K562 (cell line): Measurements from ENCODE around the gene ACY1. TPM values are rescaled to one million over a fixed set of nuclear protein-coding genes. Genes with fewer than 3 reads are reported as not detected.

Experiments
- CAMTA2 ChIP-seq: fragments of 250-450 bp; sonication (Bioruptor Pico); conservative IDR thresholded peaks from 2 replicates; pipeline ENCODE4 v1.5.1; 2022
- CBX1 ChIP-seq: sonication (generic); IDR thresholded peaks from 2 replicates; pipeline ENCODE4 v1.6.1; 2016; ENCODE audit warnings: antibody characterized with exemption, low read depth, mild to moderate bottlenecking
- CHD1 ChIP-seq: fragments of 200-600 bp; sonication (generic); IDR thresholded peaks from one replicate; pipeline ENCODE4 v1.6.1; 2012; ENCODE audit warnings: mild to moderate bottlenecking, moderate library complexity, low read length, inconsistent platforms
- E2F5 ChIP-seq: sonication (generic); formaldehyde crosslinking; IDR thresholded peaks from 2 replicates; pipeline ENCODE4 v1.8.0; 2022; ENCODE audit warnings: mild to moderate bottlenecking, missing genetic modification reagents
- LEF1 ChIP-seq: fragments of 450-650 bp; IDR thresholded peaks from 2 replicates; pipeline ENCODE4 v1.6.1; 2016; ENCODE audit warnings: mild to moderate bottlenecking
- MAFF ChIP-seq: IDR thresholded peaks from 2 replicates; pipeline ENCODE4 v1.6.1; 2012; ENCODE audit warnings: low read length, improper control_type of control experiment
- NCOA1 ChIP-seq: fragments of 450-650 bp; IDR thresholded peaks from 2 replicates; pipeline ENCODE4 v1.6.1; 2016; ENCODE audit warnings: low read depth
- ZNF644 ChIP-seq: fragments of 200-800 bp; sonication (Bioruptor generic); IDR thresholded peaks from 2 replicates; pipeline ENCODE4 v1.6.1; 2016; ENCODE audit warnings: low read depth, missing genetic modification characterization, missing compliant biosample characterization
- ZNF696 ChIP-seq: fragments of 250-450 bp; sonication (Bioruptor Pico); conservative IDR thresholded peaks from 2 replicates; pipeline ENCODE4 v1.4.0; 2020; ENCODE audit warnings: mild to moderate bottlenecking, moderate library complexity
- ZSCAN32 ChIP-seq: fragments of 450-650 bp; formaldehyde crosslinking; IDR thresholded peaks from 2 replicates; pipeline ENCODE4 v1.4.0; 2020; ENCODE audit warnings: mild to moderate bottlenecking, moderate library complexity
- polyA plus RNA-seq, 8 experiments: library from polyadenylated mRNA; depleted of rRNA in 4 of 8; stranded (reverse) in 5 of 8; unstranded in 3 of 8; fragments of >200 nt; fragmentation: Nextera tagmentation in 2 of 8; fragmentation: Illumina TruSeq in 1 of 8; extraction: Ambion mirVana in 2 of 8; extraction: Trizol in 1 of 8; gene quantifications; 2 replicates each; pipeline versions ENCODE4 v1.2.1 to v1.2.3, GENCODE V29; 2011 to 2014; ENCODE audit warnings: inconsistent platforms in 1 of 8, missing spikeins in 1 of 8
- total RNA-seq, 7 experiments: library from RNA; depleted of rRNA in 6 of 7; stranded (reverse); fragments of >200 nt in 6 of 7; fragmentation: Illumina TruSeq in 2 of 7; extraction: Trizol in 2 of 7; gene quantifications; 2 replicates each; pipeline versions ENCODE4 v1.2.1 to v1.2.3, GENCODE V29; 2011 to 2021; ENCODE audit warnings: low replicate concordance in 1 of 7
- TF ChIP-seq, protein P1 (sequence below): fragments of 250-450 bp; sonication (Bioruptor Pico); IDR thresholded peaks from 2 replicates; pipeline ENCODE4 v1.5.0; 2021; ENCODE audit warnings: mild to moderate bottlenecking, borderline replicate concordance
- TF ChIP-seq, protein P2 (sequence below): sonication (generic); formaldehyde crosslinking; IDR thresholded peaks from 2 replicates; pipeline ENCODE4 v1.8.0; 2023; ENCODE audit warnings: mild to moderate bottlenecking, missing genetic modification reagents
- TF ChIP-seq, protein P3 (sequence below), 2 experiments: fragments of 450-650 bp in 1 of 2; sonication (generic) in 1 of 2; formaldehyde crosslinking; conservative IDR thresholded peaks; 2 replicates each; pipeline versions ENCODE4 v1.4.0 to v1.8.1; 2020 to 2022; ENCODE audit warnings: mild to moderate bottlenecking in 1 of 2, missing genetic modification reagents in 1 of 2
- TF ChIP-seq, protein P4 (sequence below): fragments of 200-800 bp; sonication (Bioruptor generic); IDR thresholded peaks from 2 replicates; pipeline ENCODE4 v1.6.1; 2016; ENCODE audit warnings: missing genetic modification characterization, missing compliant biosample characterization

Gene ACY1
- total and polyA plus RNA-seq, 9 of the 15 experiments (the other 6 are each of a cell fraction or from before 2014, with no cell fraction given): 70.7 to 195 (median 123) TPM

DNA sequence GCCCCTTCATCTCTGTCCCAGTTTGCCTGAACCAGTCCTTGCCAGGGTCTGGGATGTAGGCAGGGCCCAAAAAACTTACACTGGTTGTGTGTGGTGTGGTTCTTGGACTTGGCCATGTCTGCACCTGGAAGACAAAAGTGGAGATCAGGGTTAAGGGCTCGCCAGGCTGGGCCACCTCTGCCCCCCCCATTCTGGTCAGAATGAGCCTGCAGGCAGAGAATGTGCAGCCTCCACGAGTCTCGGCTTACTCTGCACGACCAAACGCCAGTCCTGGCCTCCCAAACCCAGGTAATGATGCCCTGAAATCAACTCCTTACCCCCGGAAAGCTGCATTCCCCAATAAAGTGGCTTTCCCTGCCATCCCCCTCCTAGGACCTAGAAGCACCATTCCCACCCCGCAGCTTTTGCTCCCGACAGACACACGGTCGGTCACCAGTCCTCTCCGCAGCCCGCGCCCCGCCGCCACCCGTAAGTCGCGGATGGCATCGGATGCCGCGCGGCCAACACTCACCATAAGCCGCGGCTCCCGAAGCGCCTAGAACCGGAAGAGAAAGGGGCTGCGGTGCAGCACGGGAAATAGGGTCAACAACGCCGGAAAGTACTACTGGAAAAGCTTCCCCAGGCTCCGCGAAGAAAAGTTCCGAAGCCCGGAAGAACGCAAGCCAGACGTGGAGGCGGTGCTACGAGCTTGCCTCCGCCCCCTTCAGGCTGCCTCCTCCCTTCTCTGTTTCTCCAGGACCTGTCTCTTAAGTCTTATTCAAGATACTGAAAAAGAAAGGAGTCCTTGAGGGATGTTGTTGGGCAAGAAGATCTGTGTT lies 12.2 kb downstream of the ACY1 start, which contains the start of gene RPL29 (continued):
- TF ChIP-seq, protein P1, sequence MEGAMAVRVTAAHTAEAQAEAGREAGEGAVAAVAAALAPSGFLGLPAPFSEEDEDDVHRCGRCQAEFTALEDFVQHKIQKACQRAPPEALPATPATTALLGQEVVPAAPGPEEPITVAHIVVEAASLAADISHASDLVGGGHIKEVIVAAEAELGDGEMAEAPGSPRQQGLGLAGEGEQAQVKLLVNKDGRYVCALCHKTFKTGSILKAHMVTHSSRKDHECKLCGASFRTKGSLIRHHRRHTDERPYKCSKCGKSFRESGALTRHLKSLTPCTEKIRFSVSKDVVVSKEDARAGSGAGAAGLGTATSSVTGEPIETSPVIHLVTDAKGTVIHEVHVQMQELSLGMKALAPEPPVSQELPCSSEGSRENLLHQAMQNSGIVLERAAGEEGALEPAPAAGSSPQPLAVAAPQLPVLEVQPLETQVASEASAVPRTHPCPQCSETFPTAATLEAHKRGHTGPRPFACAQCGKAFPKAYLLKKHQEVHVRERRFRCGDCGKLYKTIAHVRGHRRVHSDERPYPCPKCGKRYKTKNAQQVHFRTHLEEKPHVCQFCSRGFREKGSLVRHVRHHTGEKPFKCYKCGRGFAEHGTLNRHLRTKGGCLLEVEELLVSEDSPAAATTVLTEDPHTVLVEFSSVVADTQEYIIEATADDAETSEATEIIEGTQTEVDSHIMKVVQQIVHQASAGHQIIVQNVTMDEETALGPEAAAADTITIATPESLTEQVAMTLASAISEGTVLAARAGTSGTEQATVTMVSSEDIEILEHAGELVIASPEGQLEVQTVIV (CRISPR knock-in tag): no peak
- no peak for TF ChIP-seq LEF1
- TF ChIP-seq, protein P2, sequence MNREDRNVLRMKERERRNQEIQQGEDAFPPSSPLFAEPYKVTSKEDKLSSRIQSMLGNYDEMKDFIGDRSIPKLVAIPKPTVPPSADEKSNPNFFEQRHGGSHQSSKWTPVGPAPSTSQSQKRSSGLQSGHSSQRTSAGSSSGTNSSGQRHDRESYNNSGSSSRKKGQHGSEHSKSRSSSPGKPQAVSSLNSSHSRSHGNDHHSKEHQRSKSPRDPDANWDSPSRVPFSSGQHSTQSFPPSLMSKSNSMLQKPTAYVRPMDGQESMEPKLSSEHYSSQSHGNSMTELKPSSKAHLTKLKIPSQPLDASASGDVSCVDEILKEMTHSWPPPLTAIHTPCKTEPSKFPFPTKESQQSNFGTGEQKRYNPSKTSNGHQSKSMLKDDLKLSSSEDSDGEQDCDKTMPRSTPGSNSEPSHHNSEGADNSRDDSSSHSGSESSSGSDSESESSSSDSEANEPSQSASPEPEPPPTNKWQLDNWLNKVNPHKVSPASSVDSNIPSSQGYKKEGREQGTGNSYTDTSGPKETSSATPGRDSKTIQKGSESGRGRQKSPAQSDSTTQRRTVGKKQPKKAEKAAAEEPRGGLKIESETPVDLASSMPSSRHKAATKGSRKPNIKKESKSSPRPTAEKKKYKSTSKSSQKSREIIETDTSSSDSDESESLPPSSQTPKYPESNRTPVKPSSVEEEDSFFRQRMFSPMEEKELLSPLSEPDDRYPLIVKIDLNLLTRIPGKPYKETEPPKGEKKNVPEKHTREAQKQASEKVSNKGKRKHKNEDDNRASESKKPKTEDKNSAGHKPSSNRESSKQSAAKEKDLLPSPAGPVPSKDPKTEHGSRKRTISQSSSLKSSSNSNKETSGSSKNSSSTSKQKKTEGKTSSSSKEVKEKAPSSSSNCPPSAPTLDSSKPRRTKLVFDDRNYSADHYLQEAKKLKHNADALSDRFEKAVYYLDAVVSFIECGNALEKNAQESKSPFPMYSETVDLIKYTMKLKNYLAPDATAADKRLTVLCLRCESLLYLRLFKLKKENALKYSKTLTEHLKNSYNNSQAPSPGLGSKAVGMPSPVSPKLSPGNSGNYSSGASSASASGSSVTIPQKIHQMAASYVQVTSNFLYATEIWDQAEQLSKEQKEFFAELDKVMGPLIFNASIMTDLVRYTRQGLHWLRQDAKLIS (CRISPR knock-in tag): peak; percentile 84
- TF ChIP-seq, protein P3, sequence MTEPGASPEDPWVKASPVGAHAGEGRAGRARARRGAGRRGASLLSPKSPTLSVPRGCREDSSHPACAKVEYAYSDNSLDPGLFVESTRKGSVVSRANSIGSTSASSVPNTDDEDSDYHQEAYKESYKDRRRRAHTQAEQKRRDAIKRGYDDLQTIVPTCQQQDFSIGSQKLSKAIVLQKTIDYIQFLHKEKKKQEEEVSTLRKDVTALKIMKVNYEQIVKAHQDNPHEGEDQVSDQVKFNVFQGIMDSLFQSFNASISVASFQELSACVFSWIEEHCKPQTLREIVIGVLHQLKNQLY (CRISPR knock-in tag; conservative IDR thresholded peaks at IDR 0.05): no peak
- no peak for TF ChIP-seq CAMTA2 (CRISPR knock-in tag)
- TF ChIP-seq ZNF644 (tag): no peak
- no peak for TF ChIP-seq ZSCAN32 (CRISPR knock-in tag)
- TF ChIP-seq CHD1: no peak
- peak; percentile 97 for TF ChIP-seq NCOA1
- TF ChIP-seq, protein P4, sequence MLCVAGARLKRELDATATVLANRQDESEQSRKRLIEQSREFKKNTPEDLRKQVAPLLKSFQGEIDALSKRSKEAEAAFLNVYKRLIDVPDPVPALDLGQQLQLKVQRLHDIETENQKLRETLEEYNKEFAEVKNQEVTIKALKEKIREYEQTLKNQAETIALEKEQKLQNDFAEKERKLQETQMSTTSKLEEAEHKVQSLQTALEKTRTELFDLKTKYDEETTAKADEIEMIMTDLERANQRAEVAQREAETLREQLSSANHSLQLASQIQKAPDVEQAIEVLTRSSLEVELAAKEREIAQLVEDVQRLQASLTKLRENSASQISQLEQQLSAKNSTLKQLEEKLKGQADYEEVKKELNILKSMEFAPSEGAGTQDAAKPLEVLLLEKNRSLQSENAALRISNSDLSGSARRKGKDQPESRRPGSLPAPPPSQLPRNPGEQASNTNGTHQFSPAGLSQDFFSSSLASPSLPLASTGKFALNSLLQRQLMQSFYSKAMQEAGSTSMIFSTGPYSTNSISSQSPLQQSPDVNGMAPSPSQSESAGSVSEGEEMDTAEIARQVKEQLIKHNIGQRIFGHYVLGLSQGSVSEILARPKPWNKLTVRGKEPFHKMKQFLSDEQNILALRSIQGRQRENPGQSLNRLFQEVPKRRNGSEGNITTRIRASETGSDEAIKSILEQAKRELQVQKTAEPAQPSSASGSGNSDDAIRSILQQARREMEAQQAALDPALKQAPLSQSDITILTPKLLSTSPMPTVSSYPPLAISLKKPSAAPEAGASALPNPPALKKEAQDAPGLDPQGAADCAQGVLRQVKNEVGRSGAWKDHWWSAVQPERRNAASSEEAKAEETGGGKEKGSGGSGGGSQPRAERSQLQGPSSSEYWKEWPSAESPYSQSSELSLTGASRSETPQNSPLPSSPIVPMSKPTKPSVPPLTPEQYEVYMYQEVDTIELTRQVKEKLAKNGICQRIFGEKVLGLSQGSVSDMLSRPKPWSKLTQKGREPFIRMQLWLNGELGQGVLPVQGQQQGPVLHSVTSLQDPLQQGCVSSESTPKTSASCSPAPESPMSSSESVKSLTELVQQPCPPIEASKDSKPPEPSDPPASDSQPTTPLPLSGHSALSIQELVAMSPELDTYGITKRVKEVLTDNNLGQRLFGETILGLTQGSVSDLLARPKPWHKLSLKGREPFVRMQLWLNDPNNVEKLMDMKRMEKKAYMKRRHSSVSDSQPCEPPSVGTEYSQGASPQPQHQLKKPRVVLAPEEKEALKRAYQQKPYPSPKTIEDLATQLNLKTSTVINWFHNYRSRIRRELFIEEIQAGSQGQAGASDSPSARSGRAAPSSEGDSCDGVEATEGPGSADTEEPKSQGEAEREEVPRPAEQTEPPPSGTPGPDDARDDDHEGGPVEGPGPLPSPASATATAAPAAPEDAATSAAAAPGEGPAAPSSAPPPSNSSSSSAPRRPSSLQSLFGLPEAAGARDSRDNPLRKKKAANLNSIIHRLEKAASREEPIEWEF (CRISPR knock-in tag): no peak
- peak; percentile 78 for TF ChIP-seq CBX1
- TF ChIP-seq MAFF: no peak
- no peak for TF ChIP-seq ZNF696 (CRISPR knock-in tag)
- peak; percentile 75; the same call in 1 of the 2 replicates for TF ChIP-seq E2F5 (CRISPR knock-in tag)
